ENCODE measurements around the gene JPH3.

Gene JPH3

GRCh38 chr16:87607223-87607622, 4.9 kb downstream of the JPH3 start:
- ChIA-PET CTCF (interaction anchor here (1.5 kb wide), 1 partner anchor 11 kb away, joined by 3 read pairs; no protein-coding TSS in a partner anchor), POLR2A (no interaction called here)
- TF ChIP-seq, protein P1, sequence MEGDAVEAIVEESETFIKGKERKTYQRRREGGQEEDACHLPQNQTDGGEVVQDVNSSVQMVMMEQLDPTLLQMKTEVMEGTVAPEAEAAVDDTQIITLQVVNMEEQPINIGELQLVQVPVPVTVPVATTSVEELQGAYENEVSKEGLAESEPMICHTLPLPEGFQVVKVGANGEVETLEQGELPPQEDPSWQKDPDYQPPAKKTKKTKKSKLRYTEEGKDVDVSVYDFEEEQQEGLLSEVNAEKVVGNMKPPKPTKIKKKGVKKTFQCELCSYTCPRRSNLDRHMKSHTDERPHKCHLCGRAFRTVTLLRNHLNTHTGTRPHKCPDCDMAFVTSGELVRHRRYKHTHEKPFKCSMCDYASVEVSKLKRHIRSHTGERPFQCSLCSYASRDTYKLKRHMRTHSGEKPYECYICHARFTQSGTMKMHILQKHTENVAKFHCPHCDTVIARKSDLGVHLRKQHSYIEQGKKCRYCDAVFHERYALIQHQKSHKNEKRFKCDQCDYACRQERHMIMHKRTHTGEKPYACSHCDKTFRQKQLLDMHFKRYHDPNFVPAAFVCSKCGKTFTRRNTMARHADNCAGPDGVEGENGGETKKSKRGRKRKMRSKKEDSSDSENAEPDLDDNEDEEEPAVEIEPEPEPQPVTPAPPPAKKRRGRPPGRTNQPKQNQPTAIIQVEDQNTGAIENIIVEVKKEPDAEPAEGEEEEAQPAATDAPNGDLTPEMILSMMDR (IDR thresholded peaks at IDR 0.05; ENCODE audit: control extremely low read depth, extremely low read depth, low read depth, missing control alignments): no peak
- DNase-seq (ENCODE audit: extremely low spot score): no peak

DNA sequence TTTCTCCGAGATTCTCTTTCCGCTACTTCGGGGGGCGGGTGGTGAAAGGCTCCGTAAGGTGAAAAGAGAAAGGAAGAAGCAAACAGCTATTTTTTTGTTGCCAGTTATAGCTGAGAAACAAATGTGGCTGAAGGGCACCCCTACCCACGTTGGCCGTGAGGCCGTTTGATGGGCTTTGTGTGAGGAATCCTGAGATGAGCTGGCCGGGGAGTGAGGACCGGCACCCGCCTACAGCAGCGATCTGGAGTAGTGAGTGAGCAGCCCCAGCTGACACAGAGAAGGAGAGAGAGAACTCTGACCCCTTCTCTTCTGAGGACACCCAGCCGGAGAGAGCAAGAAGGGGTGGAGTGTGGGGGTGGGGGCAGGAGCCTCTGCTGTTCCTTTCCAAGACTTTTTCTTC, 5.6 kb downstream of the JPH3 start:
- no peak for DNase-seq (ENCODE audit: extremely low spot score)
- ChIA-PET CTCF (interaction anchor here (1.5 kb wide), 1 partner anchor 12 kb away, joined by 3 read pairs; no protein-coding TSS in a partner anchor), POLR2A (no interaction called here)
- TF ChIP-seq, protein P1 (IDR thresholded peaks at IDR 0.05; ENCODE audit: control extremely low read depth, extremely low read depth, low read depth, missing control alignments): no peak

DNA sequence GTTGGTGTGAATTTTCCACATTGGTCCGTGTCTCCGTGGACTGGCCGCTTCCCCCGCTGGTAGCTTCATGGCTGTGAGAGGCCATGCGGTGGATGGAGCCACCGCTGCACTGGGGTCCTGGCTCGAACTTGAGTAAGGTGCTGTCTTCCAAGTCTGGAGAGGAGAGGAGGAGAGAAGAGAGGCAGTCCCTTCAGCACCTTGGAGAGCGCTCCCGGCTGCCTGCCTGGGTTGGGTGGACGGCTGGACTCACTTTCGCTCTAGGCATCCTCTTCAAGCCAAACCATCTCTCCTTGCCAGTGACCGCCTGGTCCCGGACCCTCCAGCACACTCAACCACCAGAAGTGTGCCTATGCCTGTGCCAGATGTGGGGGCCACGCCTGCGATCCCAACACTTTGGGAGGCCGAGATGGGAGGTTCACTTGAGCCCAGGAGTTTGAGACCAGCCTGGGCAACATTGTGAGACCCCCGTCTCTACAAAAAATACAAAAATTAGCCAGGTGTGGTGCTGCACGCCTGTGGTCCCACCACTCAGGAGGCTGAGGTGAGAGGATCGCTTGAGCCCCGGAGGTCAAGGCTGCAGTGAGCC, 6.2 kb downstream of the JPH3 start:
- ChIA-PET POLR2A (no interaction called here), CTCF (interaction anchor here (1.5 kb wide), 1 partner anchor 13 kb away, joined by 3 read pairs; no protein-coding TSS in a partner anchor)
- TF ChIP-seq, protein P1 (IDR thresholded peaks at IDR 0.05; ENCODE audit: control extremely low read depth, extremely low read depth, low read depth, missing control alignments): no peak
- peak; percentile 70 for DNase-seq (ENCODE audit: extremely low spot score)

DNA sequence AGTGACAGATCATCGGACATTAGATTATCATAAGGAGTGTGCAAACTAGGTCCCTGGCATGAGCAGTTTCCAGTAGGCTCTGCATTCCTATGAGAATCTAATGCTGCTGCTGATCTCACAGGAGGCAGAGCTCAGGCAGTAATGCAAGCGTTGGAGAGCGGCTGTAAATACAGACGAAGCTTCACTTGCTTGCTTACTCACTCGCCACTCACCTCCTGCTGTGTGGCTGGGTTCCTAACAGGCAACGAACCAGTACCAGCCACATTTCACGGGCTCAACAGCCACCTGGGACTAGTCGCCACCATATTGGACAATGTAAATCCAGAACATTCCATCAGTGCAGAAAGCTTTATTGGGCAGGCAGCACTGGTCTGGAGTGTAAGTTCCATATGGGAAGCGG, 7.7 kb downstream of the JPH3 start:
- ChIA-PET POLR2A (no interaction called here), CTCF (no interaction called here)
- no peak for DNase-seq (ENCODE audit: extremely low spot score)
- TF ChIP-seq, protein P1 (IDR thresholded peaks at IDR 0.05; ENCODE audit: control extremely low read depth, extremely low read depth, low read depth, missing control alignments): no peak

DNA sequence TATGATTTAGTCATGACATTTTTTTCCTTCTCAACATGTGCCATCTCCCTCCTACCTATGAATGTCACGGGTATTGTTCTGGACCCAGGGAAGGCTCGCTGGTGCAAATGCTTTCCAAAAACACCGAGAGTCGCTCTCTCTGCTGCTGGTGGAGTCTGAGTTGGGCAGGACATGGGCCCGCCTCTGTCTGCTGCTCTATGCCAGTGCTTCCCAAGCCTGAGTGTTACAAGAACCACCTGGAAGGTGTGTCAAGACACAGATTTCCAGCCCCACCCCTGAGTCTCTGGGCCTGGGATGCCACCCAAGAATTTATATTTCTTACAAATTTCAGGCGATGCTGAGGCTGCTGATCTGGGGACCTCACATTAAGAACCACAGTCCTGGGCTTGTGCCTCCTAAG, 9.1 kb downstream of the JPH3 start:
- TF ChIP-seq, protein P1 (IDR thresholded peaks at IDR 0.05; ENCODE audit: control extremely low read depth, extremely low read depth, low read depth, missing control alignments): no peak
- ChIA-PET POLR2A (no interaction called here), CTCF (interaction anchor here (1.6 kb wide), 1 partner anchor 16 kb away, joined by 3 read pairs; no protein-coding TSS in a partner anchor)
- DNase-seq (ENCODE audit: extremely low spot score): no peak

DNA sequence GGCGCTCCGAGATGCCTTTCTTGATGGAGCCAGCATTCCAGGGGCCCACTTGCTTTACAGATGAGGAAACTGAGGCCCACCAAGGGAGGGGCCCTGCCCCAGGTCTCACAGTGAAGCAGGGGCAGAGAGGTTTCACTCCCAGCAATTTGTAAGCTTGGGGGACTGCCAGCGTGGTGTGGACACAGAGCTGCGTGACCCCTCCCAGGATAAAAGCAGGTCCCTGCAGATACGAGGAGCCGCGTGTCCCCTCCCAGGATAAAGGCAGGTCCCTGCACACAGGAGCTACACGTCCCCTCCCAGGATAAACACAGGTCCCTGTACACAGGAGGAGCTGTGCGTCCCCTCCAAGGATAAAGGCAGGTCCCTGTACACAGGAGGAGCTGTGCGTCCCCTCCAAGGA, 11.7 kb downstream of the JPH3 start:
- DNase-seq (ENCODE audit: extremely low spot score): no peak
- ChIA-PET POLR2A (no interaction called here), CTCF (interaction anchor here (1.0 kb wide), 1 partner anchor 88 kb away, joined by 3 read pairs; no protein-coding TSS in a partner anchor)
- TF ChIP-seq, protein P1 (IDR thresholded peaks at IDR 0.05; ENCODE audit: control extremely low read depth, extremely low read depth, low read depth, missing control alignments): no peak
